ENCODE measurements around the gene PTPN6. TPM values are rescaled to one million over a fixed set of nuclear protein-coding genes. Genes with fewer than 3 reads are reported as not detected.

PTPN6 gene
- total RNA-seq, 1 experiment from 2014 or later: 13.7 TPM

GRCh38 chr12:6978611-6979011 is 27.5 kb downstream of the PTPN6 start:
- Histone ChIP-seq H3K4me1 (ENCODE audit: control insufficient read depth, insufficient read depth, low read length) (no peaks in the 10 kb centered on the region), H3K27ac (ENCODE audit: low read length) (no peak overlapping the region), H3K9me3 (ENCODE audit: control insufficient read depth, insufficient read depth, low read depth, low read length) (no peaks in the 10 kb centered on the region), H3K36me3 (ENCODE audit: control insufficient read depth, insufficient read depth, low read length) (peaks cover 3% of the 10 kb centered on the region; the same call in 1 of the 2 replicates), H3K4me3 (ENCODE audit: low read depth in 2 of 2, low read length in 2 of 2) (no peak overlapping the region), H3K27me3 (ENCODE audit: control insufficient read depth, insufficient read depth, low read length) (no peaks in the 10 kb centered on the region)
- ChIA-PET POLR2A (no interaction called here), CTCF (no interaction called here)
- in situ Hi-C loops (cut with HindIII; ENCODE audit: low pct_unique_long_range_greater_than_20kb, low sequenced_read_pairs): no loop called here
- TF ChIP-seq TCF7L2 (IDR thresholded peaks at IDR 0.05; ENCODE audit: low read depth, low read length) (no peak), SIN3A (IDR thresholded peaks at IDR 0.05; ENCODE audit: borderline replicate concordance, insufficient read depth, low read depth, low read length) (no peak), REST (IDR thresholded peaks at IDR 0.05; ENCODE audit: insufficient read depth in 1 of 2, low read depth in 2 of 2, low read length in 1 of 2) (no peak), POLR2AphosphoS5 (IDR thresholded peaks at IDR 0.05; ENCODE audit: low read depth, low read length) (no peak)
- no peak for DNase-seq (ENCODE audit: low read depth, low spot score)
- no peak; the same call in 1 of the 2 replicates for ATAC-seq
- BruUV-seq (replicated peaks): no TSS peak
- intact Hi-C loops (cut with micrococcal nuclease; ENCODE audit: unreplicated experiment): no loop called here

DNA sequence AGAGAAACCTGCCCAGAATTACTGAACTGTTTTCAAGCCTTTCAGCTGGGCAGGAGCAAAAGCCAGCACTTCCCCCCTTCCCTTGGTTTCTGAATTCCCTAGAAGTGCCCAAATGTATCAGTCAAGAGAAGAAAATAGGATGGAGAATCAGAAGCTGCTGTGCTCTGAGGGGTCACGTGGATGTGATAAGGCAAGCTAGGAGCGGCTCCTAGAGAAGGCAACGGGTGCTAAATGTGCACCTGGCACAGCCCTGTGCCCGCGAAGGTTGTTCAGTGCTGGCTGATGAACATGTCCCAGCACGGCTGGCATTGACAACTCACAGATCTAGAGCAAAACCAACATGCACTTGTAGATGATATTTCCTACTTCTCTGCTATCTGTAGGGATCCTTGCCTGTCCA is 27.9 kb downstream of the PTPN6 start:
- Histone ChIP-seq H3K4me1 (ENCODE audit: control insufficient read depth, insufficient read depth, low read length) (no peaks in the 10 kb centered on the region), H3K4me3 (ENCODE audit: low read depth in 2 of 2, low read length in 2 of 2) (no peak overlapping the region), H3K9me3 (ENCODE audit: control insufficient read depth, insufficient read depth, low read depth, low read length) (no peaks in the 10 kb centered on the region), H3K27me3 (ENCODE audit: control insufficient read depth, insufficient read depth, low read length) (no peaks in the 10 kb centered on the region), H3K27ac (ENCODE audit: low read length) (no peak overlapping the region), H3K36me3 (ENCODE audit: control insufficient read depth, insufficient read depth, low read length) (peaks cover 3% of the 10 kb centered on the region; the same call in 1 of the 2 replicates)
- intact Hi-C loops (cut with micrococcal nuclease; ENCODE audit: unreplicated experiment): no loop called here
- ChIA-PET POLR2A (no interaction called here), CTCF (no interaction called here)
- in situ Hi-C loops (cut with HindIII; ENCODE audit: low pct_unique_long_range_greater_than_20kb, low sequenced_read_pairs): no loop called here
- TF ChIP-seq CTCF (IDR thresholded peaks at IDR 0.05): no peak
- no peak for TF ChIP-seq TCF7L2 (IDR thresholded peaks at IDR 0.05; ENCODE audit: low read depth, low read length)
- no peak for TF ChIP-seq REST (IDR thresholded peaks at IDR 0.05; ENCODE audit: insufficient read depth in 1 of 2, low read depth in 2 of 2, low read length in 1 of 2)
- no peak for TF ChIP-seq SIN3A (IDR thresholded peaks at IDR 0.05; ENCODE audit: borderline replicate concordance, insufficient read depth, low read depth, low read length)
- no peak for TF ChIP-seq POLR2AphosphoS5 (IDR thresholded peaks at IDR 0.05; ENCODE audit: low read depth, low read length)
- no TSS peak for BruUV-seq (replicated peaks)
- 0 out of 2 replicates have a peak, but pooled peaks have one; percentile 28 for ATAC-seq
- DNase-seq (ENCODE audit: low read depth, low spot score): no peak

All from Panc1 (cell line).